Cardiac muscle cell (in vitro differentiated cells and primary cell): Measurements from ENCODE around the gene PGRMC1. TPM values are rescaled to one million over a fixed set of nuclear protein-coding genes. Genes with fewer than 3 reads are reported as not detected.

Experiments used
- DNase-seq, 2 donors: peaks; one replicate each; pipeline versions ENCODE4 v3.0.0 to v3.0.0-alpha.2; 2010 to 2017; ENCODE audit warnings: low read depth in 1 of 2, low spot score in 1 of 2
- H3K27ac ChIP-seq: fragments of 200-600 bp; sonication (generic); 2 replicates; pipeline ENCODE4 v1.5.1; 2016
- H3K27me3 ChIP-seq: fragments of 200-600 bp; sonication (generic); 2 replicates; pipeline ENCODE4 v1.6.0; 2016; ENCODE audit warnings: control low read depth
- H3K36me3 ChIP-seq: fragments of 200-600 bp; sonication (generic); 2 replicates; pipeline ENCODE4 v1.5.1; 2016; ENCODE audit warnings: control low read depth
- H3K4me1 ChIP-seq: fragments of 200-600 bp; sonication (generic); 2 replicates; pipeline ENCODE4 v1.8.1; 2017; ENCODE audit warnings: low read depth, mild to moderate bottlenecking, mixed run types
- H3K4me3 ChIP-seq: fragments of 200-600 bp; sonication (generic); 2 replicates; pipeline ENCODE4 v1.5.1; 2016; ENCODE audit warnings: mild to moderate bottlenecking
- H3K9me3 ChIP-seq: fragments of 200-600 bp; sonication (generic); 2 replicates; pipeline ENCODE4 v1.5.1; 2017; ENCODE audit warnings: low read depth, mild to moderate bottlenecking, control low read depth
- CTCF ChIP-seq: IDR thresholded peaks from 2 replicates; pipeline ENCODE4 v1.5.1; 2012; ENCODE audit warnings: low read depth, mild to moderate bottlenecking, low read length
- polyA plus RNA-seq: library from polyadenylated mRNA; unstranded; fragments of >200 nt; fragmentation: Nextera tagmentation; extraction: Ambion mirVana; gene quantifications from 2 replicates; pipeline ENCODE4 v1.2.1, GENCODE V29; 2016
- total RNA-seq: library from RNA; depleted of rRNA; stranded (reverse); fragments of >200 nt; gene quantifications from 2 replicates; pipeline ENCODE4 v1.2.3, GENCODE V29; 2016

Gene PGRMC1
- total and polyA plus RNA-seq, 2 experiments from 2014 or later = 121 to 156 TPM

- no peaks in the 10 kb centered on the region for H3K4me1 ChIP-seq
Observed at GRCh38 chrX:119226446-119226845, 9.6 kb upstream of the PGRMC1 start.

GRCh38 chrX:119228512-119229252, 7.4 kb upstream of the PGRMC1 start:
- no peaks in the 10 kb centered on the region for H3K27me3 ChIP-seq
- H3K4me1 ChIP-seq = no peaks in the 10 kb centered on the region
- H3K9me3 ChIP-seq = no peaks in the 10 kb centered on the region
- no peak overlapping the region for H3K27ac ChIP-seq
- no peaks in the 10 kb centered on the region for H3K36me3 ChIP-seq
- no peak for TF ChIP-seq CTCF
- no peak overlapping the region for H3K4me3 ChIP-seq
- peak in 1 of 2 donors; percentile 92 for DNase-seq

More at GRCh38 chrX:119226446-119226845, 9.6 kb upstream of the PGRMC1 start:
- Histone ChIP-seq H3K36me3 (no peaks in the 10 kb centered on the region), H3K4me3 (no peak overlapping the region), H3K27ac (no peak overlapping the region), H3K27me3 (no peaks in the 10 kb centered on the region), H3K9me3 (no peaks in the 10 kb centered on the region)
- no peak for TF ChIP-seq CTCF
- peak in 1 of 2 donors; percentile 17 for DNase-seq

- DNase-seq = no peak
- Histone ChIP-seq H3K36me3 (no peaks in the 10 kb centered on the region), H3K27me3 (no peaks in the 10 kb centered on the region), H3K4me3 (no peak overlapping the region), H3K27ac (no peak overlapping the region), H3K9me3 (no peaks in the 10 kb centered on the region), H3K4me1 (no peaks in the 10 kb centered on the region)
- no peak for TF ChIP-seq CTCF
Observed at GRCh38 chrX:119229253-119229615, 6.9 kb upstream of the PGRMC1 start.

GRCh38 chrX:119230850-119231249, 5.2 kb upstream of the PGRMC1 start:
- Histone ChIP-seq H3K9me3 (no peaks in the 10 kb centered on the region), H3K4me3 (no peak overlapping the region), H3K4me1 (no peaks in the 10 kb centered on the region), H3K27ac (no peak overlapping the region), H3K36me3 (no peaks in the 10 kb centered on the region), H3K27me3 (no peaks in the 10 kb centered on the region)
- DNase-seq = peak in 1 of 2 donors; percentile 24
- no peak for TF ChIP-seq CTCF

GRCh38 chrX:119231936-119232445, 4.1 kb upstream of the PGRMC1 start:
- Histone ChIP-seq H3K9me3 (no peaks in the 10 kb centered on the region), H3K36me3 (no peaks in the 10 kb centered on the region), H3K27ac (no peak overlapping the region), H3K27me3 (no peaks in the 10 kb centered on the region), H3K4me3 (no peak overlapping the region), H3K4me1 (no peaks in the 10 kb centered on the region)
- no peak for DNase-seq
- TF ChIP-seq CTCF = no peak
